Keratinocyte (primary cell): ENCODE results near the gene DIPK1B. TPM values are rescaled to one million over a fixed set of nuclear protein-coding genes. Genes with fewer than 3 reads are reported as not detected.

Experiments used
- DNase-seq: peaks from one replicate; pipeline ENCODE4 v3.0.0-alpha.2; 2011; ENCODE audit warnings: low read depth, missing footprints, low spot score
- FAIRE-seq: peaks from 2 replicates; lab custom pipeline; 2011; peaks lifted over from hg19 to GRCh38; lab: Jason Lieb, UNC
- H2AFZ ChIP-seq: 2 replicates; pipeline ENCODE4 v1.6.0; 2012; ENCODE audit warnings: low read length, control low read depth, inconsistent platforms; ENCODE audit not compliant: control insufficient read depth
- H3K27ac ChIP-seq: 2 replicates; pipeline ENCODE4 v1.5.1; 2011; ENCODE audit warnings: low read length; ENCODE audit not compliant: control insufficient read depth, insufficient read depth
- H3K27me3 ChIP-seq: 3 replicates; pipeline ENCODE4 v1.6.0; 2011; ENCODE audit warnings: low read length; ENCODE audit not compliant: control insufficient read depth, insufficient read depth; ENCODE audit errors: extremely low read depth
- H3K36me3 ChIP-seq, 2 experiments: 2 replicates in 1 of 2; 3 replicates in 1 of 2; pipeline ENCODE4 v1.5.1; 2011; ENCODE audit warnings: low read length in 2 of 2, mild to moderate bottlenecking in 1 of 2; ENCODE audit not compliant: control insufficient read depth in 2 of 2, insufficient read depth in 2 of 2; ENCODE audit errors: extremely low read depth in 1 of 2
- H3K4me1 ChIP-seq: 3 replicates; pipeline ENCODE4 v1.5.1; 2011; ENCODE audit warnings: low read length; ENCODE audit not compliant: control insufficient read depth, insufficient read depth; ENCODE audit errors: extremely low read depth
- H3K4me2 ChIP-seq: 3 replicates; pipeline ENCODE4 v1.6.0; 2011; ENCODE audit warnings: low read depth, low read length; ENCODE audit not compliant: control insufficient read depth, insufficient read depth; ENCODE audit errors: extremely low read depth
- H3K4me3 ChIP-seq, 3 experiments: fragments of 200-600 bp in 1 of 3; sonication (generic) in 1 of 3; 2 replicates in 2 of 3; 3 replicates in 1 of 3; pipeline ENCODE4 v1.5.1; 2011 to 2016; ENCODE audit warnings: low read length in 3 of 3, mild to moderate bottlenecking in 3 of 3, control low read depth in 2 of 3, inconsistent platforms in 1 of 3, low read depth in 1 of 3, mixed read lengths in 1 of 3, mixed run types in 1 of 3, moderate library complexity in 1 of 3; ENCODE audit not compliant: control insufficient read depth in 2 of 3, insufficient read depth in 2 of 3; ENCODE audit errors: extremely low read depth in 1 of 3
- H3K79me2 ChIP-seq: 2 replicates; pipeline ENCODE4 v1.6.0; 2012; ENCODE audit warnings: low read length; ENCODE audit not compliant: control insufficient read depth, insufficient read depth
- H3K9ac ChIP-seq: 3 replicates; pipeline ENCODE4 v1.6.0; 2011; ENCODE audit warnings: low read length; ENCODE audit not compliant: control insufficient read depth, insufficient read depth; ENCODE audit errors: extremely low read depth
- H3K9me1 ChIP-seq: 3 replicates; pipeline ENCODE4 v1.6.0; 2011; ENCODE audit warnings: low read length; ENCODE audit not compliant: control insufficient read depth, insufficient read depth; ENCODE audit errors: extremely low read depth
- H3K9me3 ChIP-seq: 2 replicates; pipeline ENCODE4 v1.5.1; 2012; ENCODE audit warnings: low read depth, low read length; ENCODE audit not compliant: control insufficient read depth
- H4K20me1 ChIP-seq: 3 replicates; pipeline ENCODE4 v1.6.0; 2011; ENCODE audit warnings: low read length; ENCODE audit not compliant: control insufficient read depth, insufficient read depth; ENCODE audit errors: extremely low read depth
- EZH2 ChIP-seq: IDR thresholded peaks from one replicate; pipeline ENCODE4 v1.6.1; 2012; ENCODE audit warnings: inconsistent platforms, mild to moderate bottlenecking, low read length, moderate library complexity
- dilution Hi-C: fragments of 300-500 bp; cut with MboI; formaldehyde crosslinking; loops from one replicate; pipeline ENCODE4 v1.7.0; 2020; ENCODE audit warnings: low sequenced_read_pairs; ENCODE audit not compliant: extremely low pct_ligation_motif_present
- polyA plus RNA-seq, 5 experiments: library from polyadenylated mRNA; depleted of rRNA in 3 of 5; stranded (reverse) in 3 of 5; stranded (forward) in 1 of 5; unstranded in 1 of 5; fragments of >200 nt; gene quantifications; 1 replicate in 1 of 5; 2 replicates in 3 of 5; 3 replicates in 1 of 5; pipeline versions ENCODE4 v1.2.1 to v1.2.3, GENCODE V29; 2011 to 2012; ENCODE audit warnings: missing spikeins in 2 of 5, low read depth in 1 of 5, low replicate concordance in 1 of 5
- TF ChIP-seq, protein P1 (sequence below), 3 experiments: IDR thresholded peaks in 1 of 3; conservative IDR thresholded peaks in 1 of 3; optimal IDR thresholded peaks in 1 of 3; 2 replicates in 2 of 3; 3 replicates in 1 of 3; pipeline versions ENCODE3 to v1.5.1; 2011; ENCODE audit warnings: low read length in 3 of 3, mild to moderate bottlenecking in 3 of 3, moderate library complexity in 2 of 3, control low read depth in 1 of 3, inconsistent platforms in 1 of 3; ENCODE audit not compliant: insufficient read depth in 2 of 3; ENCODE audit errors: extremely low read depth in 1 of 3

Gene DIPK1B
- polyA plus RNA-seq, 1 donor (not counting 4 experiments of a cell fraction or from before 2014, with no cell fraction given) = not detected

- H2AFZ ChIP-seq = no peak overlapping the region
- no peak overlapping the region for H3K9ac ChIP-seq
- H3K4me3 ChIP-seq = no peak overlapping the region
- H3K4me1 ChIP-seq = peaks cover 17% of the 10 kb centered on the region
- no peaks in the 10 kb centered on the region for H3K36me3 ChIP-seq
- no peak for DNase-seq
- peaks cover 22% of the 10 kb centered on the region for H3K27me3 ChIP-seq
- H3K4me2 ChIP-seq = no peak overlapping the region
- FAIRE-seq = no peak
- TF ChIP-seq, protein P1, sequence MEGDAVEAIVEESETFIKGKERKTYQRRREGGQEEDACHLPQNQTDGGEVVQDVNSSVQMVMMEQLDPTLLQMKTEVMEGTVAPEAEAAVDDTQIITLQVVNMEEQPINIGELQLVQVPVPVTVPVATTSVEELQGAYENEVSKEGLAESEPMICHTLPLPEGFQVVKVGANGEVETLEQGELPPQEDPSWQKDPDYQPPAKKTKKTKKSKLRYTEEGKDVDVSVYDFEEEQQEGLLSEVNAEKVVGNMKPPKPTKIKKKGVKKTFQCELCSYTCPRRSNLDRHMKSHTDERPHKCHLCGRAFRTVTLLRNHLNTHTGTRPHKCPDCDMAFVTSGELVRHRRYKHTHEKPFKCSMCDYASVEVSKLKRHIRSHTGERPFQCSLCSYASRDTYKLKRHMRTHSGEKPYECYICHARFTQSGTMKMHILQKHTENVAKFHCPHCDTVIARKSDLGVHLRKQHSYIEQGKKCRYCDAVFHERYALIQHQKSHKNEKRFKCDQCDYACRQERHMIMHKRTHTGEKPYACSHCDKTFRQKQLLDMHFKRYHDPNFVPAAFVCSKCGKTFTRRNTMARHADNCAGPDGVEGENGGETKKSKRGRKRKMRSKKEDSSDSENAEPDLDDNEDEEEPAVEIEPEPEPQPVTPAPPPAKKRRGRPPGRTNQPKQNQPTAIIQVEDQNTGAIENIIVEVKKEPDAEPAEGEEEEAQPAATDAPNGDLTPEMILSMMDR (optimal IDR thresholded peaks at IDR 0.05 in 1 of 3, IDR thresholded peaks at IDR 0.05 in 1 of 3, conservative IDR thresholded peaks at IDR 0.05 in 1 of 3; ENCODE audit: extremely low read depth in 1 of 3, insufficient read depth in 2 of 3, low read length in 3 of 3) = no peak
- TF ChIP-seq EZH2 = no peak
- peaks cover 5% of the 10 kb centered on the region for H4K20me1 ChIP-seq
- no peaks in the 10 kb centered on the region for H3K9me1 ChIP-seq
- H3K79me2 ChIP-seq = no peaks in the 10 kb centered on the region
- no peak overlapping the region for H3K27ac ChIP-seq
- no peaks in the 10 kb centered on the region for H3K9me3 ChIP-seq
- dilution Hi-C loops = no loop called here
These were observed 15.9 kb upstream of the DIPK1B start for GRCh38 chr9:136696502-136696901.

GRCh38 chr9:136697146-136697820 is 15.1 kb upstream of the DIPK1B start:
- Histone ChIP-seq H3K4me3 (no peak overlapping the region), H3K36me3 (no peaks in the 10 kb centered on the region), H4K20me1 (peaks cover 5% of the 10 kb centered on the region), H3K79me2 (no peaks in the 10 kb centered on the region), H2AFZ (no peak overlapping the region), H3K9me1 (no peaks in the 10 kb centered on the region), H3K4me1 (peaks cover 17% of the 10 kb centered on the region), H3K4me2 (no peak overlapping the region), H3K9me3 (no peaks in the 10 kb centered on the region), H3K27me3 (peaks cover 24% of the 10 kb centered on the region), H3K27ac (no peak overlapping the region), H3K9ac (no peak overlapping the region)
- peak; percentile 50 for DNase-seq
- TF ChIP-seq, protein P1 (optimal IDR thresholded peaks at IDR 0.05 in 1 of 3, IDR thresholded peaks at IDR 0.05 in 1 of 3, conservative IDR thresholded peaks at IDR 0.05 in 1 of 3; ENCODE audit: extremely low read depth in 1 of 3, insufficient read depth in 2 of 3, low read length in 3 of 3) = no peak
- TF ChIP-seq EZH2 = no peak
- dilution Hi-C loops = no loop called here
- no peak for FAIRE-seq
